ENCODE data around the gene GOLGA6A.

The GOLGA6A gene

GRCh38 chr15:74127954-74128784, 45.8 kb upstream of the GOLGA6A start:
- peak; percentile 33 for DNase-seq (ENCODE audit: low read depth)
- TF ChIP-seq, protein P1, sequence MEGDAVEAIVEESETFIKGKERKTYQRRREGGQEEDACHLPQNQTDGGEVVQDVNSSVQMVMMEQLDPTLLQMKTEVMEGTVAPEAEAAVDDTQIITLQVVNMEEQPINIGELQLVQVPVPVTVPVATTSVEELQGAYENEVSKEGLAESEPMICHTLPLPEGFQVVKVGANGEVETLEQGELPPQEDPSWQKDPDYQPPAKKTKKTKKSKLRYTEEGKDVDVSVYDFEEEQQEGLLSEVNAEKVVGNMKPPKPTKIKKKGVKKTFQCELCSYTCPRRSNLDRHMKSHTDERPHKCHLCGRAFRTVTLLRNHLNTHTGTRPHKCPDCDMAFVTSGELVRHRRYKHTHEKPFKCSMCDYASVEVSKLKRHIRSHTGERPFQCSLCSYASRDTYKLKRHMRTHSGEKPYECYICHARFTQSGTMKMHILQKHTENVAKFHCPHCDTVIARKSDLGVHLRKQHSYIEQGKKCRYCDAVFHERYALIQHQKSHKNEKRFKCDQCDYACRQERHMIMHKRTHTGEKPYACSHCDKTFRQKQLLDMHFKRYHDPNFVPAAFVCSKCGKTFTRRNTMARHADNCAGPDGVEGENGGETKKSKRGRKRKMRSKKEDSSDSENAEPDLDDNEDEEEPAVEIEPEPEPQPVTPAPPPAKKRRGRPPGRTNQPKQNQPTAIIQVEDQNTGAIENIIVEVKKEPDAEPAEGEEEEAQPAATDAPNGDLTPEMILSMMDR (IDR thresholded peaks at IDR 0.05; ENCODE audit: low read length, missing control alignments), result no peak
- peak overlapping the region; percentile 48 for H3K4me3 ChIP-seq (replicated peaks; ENCODE audit: low read depth, low read length)

DNA sequence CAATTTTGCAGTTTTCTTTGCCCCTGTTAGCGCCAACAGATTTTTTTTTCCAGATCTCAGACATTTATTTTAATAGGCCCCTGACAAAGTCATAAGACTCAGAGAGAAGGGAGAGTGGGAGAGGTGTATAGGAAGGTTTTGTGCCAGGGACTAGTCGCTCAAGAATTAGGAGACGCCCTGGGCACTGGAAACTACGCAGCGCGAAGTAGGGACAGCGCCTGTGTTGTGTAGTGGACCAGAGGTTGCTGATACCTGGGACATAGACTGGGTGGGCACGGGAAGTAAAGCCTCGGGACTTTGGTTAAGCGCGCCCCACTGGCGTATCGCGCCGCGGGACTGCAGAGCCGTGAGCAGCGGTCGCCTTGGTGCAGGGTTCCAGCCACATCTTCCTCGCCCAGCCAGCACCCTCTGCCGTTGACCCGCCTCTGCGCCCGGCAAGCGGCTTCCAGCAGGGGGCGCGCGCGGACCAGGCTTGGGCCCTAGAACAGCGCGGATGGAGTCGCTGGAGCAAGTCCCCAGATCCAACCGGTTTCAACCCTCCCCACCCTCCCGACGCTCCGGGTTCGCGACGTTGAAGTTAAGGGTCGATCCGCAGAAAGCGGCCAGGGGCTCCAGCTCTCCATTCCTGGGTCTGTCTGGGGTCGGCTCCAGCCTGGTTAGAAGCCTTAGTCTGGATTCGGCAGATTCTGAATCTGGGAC, 45.1 kb upstream of the GOLGA6A start:
- peak; percentile 85 for DNase-seq (ENCODE audit: low read depth)
- TF ChIP-seq, protein P1 (IDR thresholded peaks at IDR 0.05; ENCODE audit: low read length, missing control alignments), result peak; percentile 91

DNA sequence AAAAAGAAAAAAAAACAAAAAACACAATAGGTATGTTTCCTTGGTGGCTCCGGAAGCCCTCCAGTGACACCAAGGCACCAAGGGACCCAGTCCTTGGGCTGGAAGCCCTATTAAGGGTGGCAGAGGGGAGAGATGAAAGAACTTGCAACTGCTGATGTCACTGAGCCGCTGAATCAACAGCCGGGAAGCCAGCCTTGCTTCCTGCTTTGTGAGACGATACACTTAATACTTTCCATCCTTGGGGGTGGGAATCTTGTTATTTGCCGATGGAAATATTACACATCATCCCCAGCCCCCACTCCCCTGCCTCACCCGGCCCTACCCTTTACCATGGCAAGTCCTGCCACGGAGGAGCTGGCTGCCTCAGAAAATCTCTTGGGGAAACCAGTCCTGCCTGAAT, 42.4 kb upstream of the GOLGA6A start:
- DNase-seq (ENCODE audit: low read depth), result no peak
- TF ChIP-seq, protein P1 (IDR thresholded peaks at IDR 0.05; ENCODE audit: low read length, missing control alignments), result no peak
- no peak overlapping the region for H3K4me3 ChIP-seq (replicated peaks; ENCODE audit: low read depth, low read length)

More for the DNA sequence above, 45.1 kb upstream of the GOLGA6A start:
- peak overlapping the region; percentile 48 for H3K4me3 ChIP-seq (replicated peaks; ENCODE audit: low read depth, low read length)

- TF ChIP-seq, protein P1 (IDR thresholded peaks at IDR 0.05; ENCODE audit: low read length, missing control alignments), result no peak
- no peak for DNase-seq (ENCODE audit: low read depth)
- no peak overlapping the region for H3K4me3 ChIP-seq (replicated peaks; ENCODE audit: low read depth, low read length)
These were observed 41.8 kb upstream of the GOLGA6A start for GRCh38 chr15:74124196-74124595.

DNA sequence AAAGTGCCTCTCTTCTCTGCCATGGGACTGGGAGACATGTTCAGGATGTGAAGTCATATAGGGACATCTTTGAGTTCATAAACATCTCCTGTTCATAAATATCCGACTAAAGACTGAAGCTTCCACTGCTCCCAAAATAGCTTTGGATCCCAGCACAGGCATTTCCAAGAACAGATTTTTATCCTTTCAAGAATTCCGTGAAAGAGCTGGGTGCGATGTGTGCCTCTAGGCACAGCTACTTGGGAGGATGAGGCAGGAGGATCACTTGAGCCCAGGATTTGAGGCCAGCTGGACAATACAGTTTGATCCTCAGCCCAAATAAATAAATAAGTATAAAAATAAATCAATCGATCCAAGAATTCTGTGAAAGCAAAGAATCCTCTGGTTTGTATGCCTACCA, 41.3 kb upstream of the GOLGA6A start:
- TF ChIP-seq, protein P1 (IDR thresholded peaks at IDR 0.05; ENCODE audit: low read length, missing control alignments), result no peak
- DNase-seq (ENCODE audit: low read depth), result no peak
- no peak overlapping the region for H3K4me3 ChIP-seq (replicated peaks; ENCODE audit: low read depth, low read length)

GRCh38 chr15:74123131-74123429, 40.7 kb upstream of the GOLGA6A start:
- TF ChIP-seq, protein P1 (IDR thresholded peaks at IDR 0.05; ENCODE audit: low read length, missing control alignments), result no peak
- H3K4me3 ChIP-seq (replicated peaks; ENCODE audit: low read depth, low read length), result no peak overlapping the region
- DNase-seq (ENCODE audit: low read depth), result no peak
